Stimulated activated naive CD4-positive, alpha-beta T cell treated with Interleukin-2 at 50 U/mL for 16 hours (primary cell): Measurements from ENCODE around the gene THUMPD3.

Experiments
- DNase-seq: peaks from one replicate; lab custom pipeline; 2025; lab: John Stamatoyannopoulos, UW

THUMPD3 gene

GRCh38 chr3:9416139-9416780 is 53.4 kb downstream of the THUMPD3 start:
- DNase-seq, result no peak

GRCh38 chr3:9420850-9421549 is 58.1 kb downstream of the THUMPD3 start:
- no peak for DNase-seq

GRCh38 chr3:9422712-9423424 is 60.0 kb downstream of the THUMPD3 start:
- DNase-seq, result no peak

GRCh38 chr3:9428411-9428810 is 65.6 kb downstream of the THUMPD3 start:
- no peak for DNase-seq

- no peak for DNase-seq
These were observed 67.9 kb downstream of the THUMPD3 start for GRCh38 chr3:9430733-9431132.

- DNase-seq, result no peak
These were observed 71.0 kb downstream of the THUMPD3 start for GRCh38 chr3:9433627-9434521.

- no peak for DNase-seq
These were observed 72.5 kb downstream of the THUMPD3 start for GRCh38 chr3:9435316-9435715.
